ENCODE measurements around the gene PCGF3. TPM values are rescaled to one million over a fixed set of nuclear protein-coding genes. Genes with fewer than 3 reads are reported as not detected.

PCGF3 gene
- total and polyA plus RNA-seq, 10 of the 15 experiments (the other 5 are each of a cell fraction or from before 2014, with no cell fraction given) = 2.2 to 43.8 (median 15.9) TPM

DNA sequence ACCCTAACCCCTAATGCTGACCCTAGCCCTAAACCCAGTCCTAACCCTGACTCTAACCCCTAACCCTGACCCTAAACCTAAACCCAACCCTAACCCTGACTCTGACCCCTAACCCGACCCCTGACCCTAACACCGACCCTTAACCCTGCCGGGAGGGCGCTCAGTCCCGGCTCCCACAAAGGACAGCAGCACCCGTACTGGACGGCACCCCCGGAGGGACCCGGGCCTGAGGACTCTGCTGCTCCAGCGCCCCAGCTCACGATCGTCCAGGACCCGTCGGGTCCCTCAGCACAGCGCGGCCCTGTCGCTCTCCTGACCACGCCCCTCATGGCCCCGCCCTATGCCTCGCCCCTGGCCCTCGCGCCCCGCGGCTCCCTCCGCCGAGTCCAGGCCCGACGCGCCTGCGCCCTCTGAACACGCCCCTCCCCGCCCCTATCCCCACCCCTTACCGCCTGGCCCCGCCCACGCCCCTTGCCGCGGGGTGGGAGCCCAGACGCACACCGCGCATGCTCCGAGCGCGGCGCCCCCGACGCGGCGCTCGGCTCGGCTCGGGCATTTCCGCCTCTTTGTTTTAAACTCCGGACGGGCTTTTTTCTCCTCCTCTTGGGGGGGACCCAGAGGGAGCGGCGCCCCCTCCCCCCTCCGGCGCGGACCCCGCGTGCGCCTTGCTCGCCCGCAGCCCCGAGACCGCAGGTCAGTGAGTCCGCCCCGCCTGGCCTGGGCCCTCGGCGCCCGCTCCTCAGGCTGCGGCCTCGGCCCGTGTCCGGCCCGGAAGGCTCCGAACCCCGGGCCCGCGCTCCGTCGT lies at the start of gene PCGF3 (continued):
- peak; percentile 74; the same call in 1 of the 2 replicates for TF ChIP-seq ZNF207 (IDR thresholded peaks at IDR 0.05; ENCODE audit: borderline replicate concordance)
- no peak for TF ChIP-seq SMAD5 (IDR thresholded peaks at IDR 0.05; ENCODE audit: low read depth)
- no peak for TF ChIP-seq NFXL1 (IDR thresholded peaks at IDR 0.05; ENCODE audit: borderline replicate concordance)
- no peak for TF ChIP-seq MLLT1 (IDR thresholded peaks at IDR 0.05)
- peak in 1 of 2 experiments; percentile 56; a peak in 2 of 4 replicates for TF ChIP-seq BHLHE40 (IDR thresholded peaks at IDR 0.05; ENCODE audit: borderline replicate concordance in 1 of 2, low read depth in 2 of 2, low read length in 1 of 2)
- no peak for TF ChIP-seq CHD4 (IDR thresholded peaks at IDR 0.05)
- no peak for TF ChIP-seq POLR2AphosphoS5 (IDR thresholded peaks at IDR 0.05; ENCODE audit: low read length)
- TF ChIP-seq CEBPZ (IDR thresholded peaks at IDR 0.05; ENCODE audit: low read depth, low read length) = no peak
- no peak for TF ChIP-seq ZNF24 (IDR thresholded peaks at IDR 0.05)
- TF ChIP-seq KDM1A (IDR thresholded peaks at IDR 0.05; ENCODE audit: borderline replicate concordance) = no peak
- TF ChIP-seq CBX3 (IDR thresholded peaks at IDR 0.05; ENCODE audit: borderline replicate concordance, low read depth) = no peak
- TF ChIP-seq, protein P1, sequence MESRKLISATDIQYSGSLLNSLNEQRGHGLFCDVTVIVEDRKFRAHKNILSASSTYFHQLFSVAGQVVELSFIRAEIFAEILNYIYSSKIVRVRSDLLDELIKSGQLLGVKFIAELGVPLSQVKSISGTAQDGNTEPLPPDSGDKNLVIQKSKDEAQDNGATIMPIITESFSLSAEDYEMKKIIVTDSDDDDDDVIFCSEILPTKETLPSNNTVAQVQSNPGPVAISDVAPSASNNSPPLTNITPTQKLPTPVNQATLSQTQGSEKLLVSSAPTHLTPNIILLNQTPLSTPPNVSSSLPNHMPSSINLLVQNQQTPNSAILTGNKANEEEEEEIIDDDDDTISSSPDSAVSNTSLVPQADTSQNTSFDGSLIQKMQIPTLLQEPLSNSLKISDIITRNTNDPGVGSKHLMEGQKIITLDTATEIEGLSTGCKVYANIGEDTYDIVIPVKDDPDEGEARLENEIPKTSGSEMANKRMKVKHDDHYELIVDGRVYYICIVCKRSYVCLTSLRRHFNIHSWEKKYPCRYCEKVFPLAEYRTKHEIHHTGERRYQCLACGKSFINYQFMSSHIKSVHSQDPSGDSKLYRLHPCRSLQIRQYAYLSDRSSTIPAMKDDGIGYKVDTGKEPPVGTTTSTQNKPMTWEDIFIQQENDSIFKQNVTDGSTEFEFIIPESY (IDR thresholded peaks at IDR 0.05) = no peak
- TF ChIP-seq POLR2A (IDR thresholded peaks at IDR 0.05; ENCODE audit: low read depth, low read length) = peak; percentile 46
- TF ChIP-seq, protein P2, sequence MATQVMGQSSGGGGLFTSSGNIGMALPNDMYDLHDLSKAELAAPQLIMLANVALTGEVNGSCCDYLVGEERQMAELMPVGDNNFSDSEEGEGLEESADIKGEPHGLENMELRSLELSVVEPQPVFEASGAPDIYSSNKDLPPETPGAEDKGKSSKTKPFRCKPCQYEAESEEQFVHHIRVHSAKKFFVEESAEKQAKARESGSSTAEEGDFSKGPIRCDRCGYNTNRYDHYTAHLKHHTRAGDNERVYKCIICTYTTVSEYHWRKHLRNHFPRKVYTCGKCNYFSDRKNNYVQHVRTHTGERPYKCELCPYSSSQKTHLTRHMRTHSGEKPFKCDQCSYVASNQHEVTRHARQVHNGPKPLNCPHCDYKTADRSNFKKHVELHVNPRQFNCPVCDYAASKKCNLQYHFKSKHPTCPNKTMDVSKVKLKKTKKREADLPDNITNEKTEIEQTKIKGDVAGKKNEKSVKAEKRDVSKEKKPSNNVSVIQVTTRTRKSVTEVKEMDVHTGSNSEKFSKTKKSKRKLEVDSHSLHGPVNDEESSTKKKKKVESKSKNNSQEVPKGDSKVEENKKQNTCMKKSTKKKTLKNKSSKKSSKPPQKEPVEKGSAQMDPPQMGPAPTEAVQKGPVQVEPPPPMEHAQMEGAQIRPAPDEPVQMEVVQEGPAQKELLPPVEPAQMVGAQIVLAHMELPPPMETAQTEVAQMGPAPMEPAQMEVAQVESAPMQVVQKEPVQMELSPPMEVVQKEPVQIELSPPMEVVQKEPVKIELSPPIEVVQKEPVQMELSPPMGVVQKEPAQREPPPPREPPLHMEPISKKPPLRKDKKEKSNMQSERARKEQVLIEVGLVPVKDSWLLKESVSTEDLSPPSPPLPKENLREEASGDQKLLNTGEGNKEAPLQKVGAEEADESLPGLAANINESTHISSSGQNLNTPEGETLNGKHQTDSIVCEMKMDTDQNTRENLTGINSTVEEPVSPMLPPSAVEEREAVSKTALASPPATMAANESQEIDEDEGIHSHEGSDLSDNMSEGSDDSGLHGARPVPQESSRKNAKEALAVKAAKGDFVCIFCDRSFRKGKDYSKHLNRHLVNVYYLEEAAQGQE (IDR thresholded peaks at IDR 0.05; ENCODE audit: low read depth, low read length) = no peak
- TF ChIP-seq BACH1 (IDR thresholded peaks at IDR 0.05; ENCODE audit: borderline replicate concordance) = peak; percentile 69

Data from GM12878 (cell line).